ENCODE measurements around the gene NOSIP. TPM values are rescaled to one million over a fixed set of nuclear protein-coding genes. Genes with fewer than 3 reads are reported as not detected.

NOSIP gene
- total RNA-seq, 2 donors from 2014 or later = 39.0 to 62.3 TPM

DNA sequence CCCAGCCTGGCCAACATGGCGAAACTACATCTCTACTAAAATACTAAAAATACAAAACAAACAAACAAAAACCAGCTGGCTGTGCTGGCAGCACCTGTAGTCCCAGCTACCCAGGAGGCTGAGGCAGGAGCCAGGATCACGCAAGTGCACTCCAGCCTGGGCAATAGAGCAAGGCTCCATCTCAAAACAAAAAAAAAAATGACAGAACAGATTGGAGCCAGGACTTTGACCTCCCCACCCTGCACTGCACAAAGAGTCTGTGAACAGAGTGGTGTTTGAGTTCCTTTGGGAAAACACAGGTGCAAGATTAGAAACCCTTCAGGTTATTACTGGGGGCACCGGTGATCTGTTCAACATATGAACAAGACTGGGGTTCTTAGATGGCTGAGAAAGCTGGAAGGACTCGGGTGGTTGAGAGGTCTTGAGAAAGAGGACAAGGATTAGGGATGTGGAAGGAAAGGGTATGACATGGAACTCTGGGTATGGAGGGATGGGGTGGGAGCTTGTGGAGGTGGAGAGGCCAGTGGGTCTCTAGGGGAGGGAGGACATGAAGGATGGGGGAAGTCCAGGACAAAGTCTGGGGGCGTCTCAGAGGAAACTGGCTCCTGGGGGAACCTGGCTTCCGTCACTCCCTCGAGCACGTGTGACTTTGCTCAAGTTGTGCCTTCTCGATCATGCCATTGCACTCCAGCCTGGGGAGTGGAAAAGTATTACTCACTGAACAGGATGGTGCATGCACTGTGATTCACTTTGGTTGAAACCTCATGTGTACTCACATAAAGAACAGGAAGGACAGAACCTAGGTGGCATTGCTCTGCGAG is 26.7 kb downstream of the NOSIP start:
- H3K4me3 ChIP-seq = no peak overlapping the region
- no peak for DNase-seq (ENCODE audit: low spot score)
- no peaks in the 10 kb centered on the region for H3K27me3 ChIP-seq
- H3K36me3 ChIP-seq = peaks cover 38% of the 10 kb centered on the region
- TF ChIP-seq, protein P1, sequence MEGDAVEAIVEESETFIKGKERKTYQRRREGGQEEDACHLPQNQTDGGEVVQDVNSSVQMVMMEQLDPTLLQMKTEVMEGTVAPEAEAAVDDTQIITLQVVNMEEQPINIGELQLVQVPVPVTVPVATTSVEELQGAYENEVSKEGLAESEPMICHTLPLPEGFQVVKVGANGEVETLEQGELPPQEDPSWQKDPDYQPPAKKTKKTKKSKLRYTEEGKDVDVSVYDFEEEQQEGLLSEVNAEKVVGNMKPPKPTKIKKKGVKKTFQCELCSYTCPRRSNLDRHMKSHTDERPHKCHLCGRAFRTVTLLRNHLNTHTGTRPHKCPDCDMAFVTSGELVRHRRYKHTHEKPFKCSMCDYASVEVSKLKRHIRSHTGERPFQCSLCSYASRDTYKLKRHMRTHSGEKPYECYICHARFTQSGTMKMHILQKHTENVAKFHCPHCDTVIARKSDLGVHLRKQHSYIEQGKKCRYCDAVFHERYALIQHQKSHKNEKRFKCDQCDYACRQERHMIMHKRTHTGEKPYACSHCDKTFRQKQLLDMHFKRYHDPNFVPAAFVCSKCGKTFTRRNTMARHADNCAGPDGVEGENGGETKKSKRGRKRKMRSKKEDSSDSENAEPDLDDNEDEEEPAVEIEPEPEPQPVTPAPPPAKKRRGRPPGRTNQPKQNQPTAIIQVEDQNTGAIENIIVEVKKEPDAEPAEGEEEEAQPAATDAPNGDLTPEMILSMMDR (IDR thresholded peaks at IDR 0.05) = no peak
- H3K9me3 ChIP-seq = no peaks in the 10 kb centered on the region
- peaks cover 0 to 6% of the 10 kb centered on the region in 2 donors for H3K4me1 ChIP-seq
- H3K27ac ChIP-seq = no peak overlapping the region

DNA sequence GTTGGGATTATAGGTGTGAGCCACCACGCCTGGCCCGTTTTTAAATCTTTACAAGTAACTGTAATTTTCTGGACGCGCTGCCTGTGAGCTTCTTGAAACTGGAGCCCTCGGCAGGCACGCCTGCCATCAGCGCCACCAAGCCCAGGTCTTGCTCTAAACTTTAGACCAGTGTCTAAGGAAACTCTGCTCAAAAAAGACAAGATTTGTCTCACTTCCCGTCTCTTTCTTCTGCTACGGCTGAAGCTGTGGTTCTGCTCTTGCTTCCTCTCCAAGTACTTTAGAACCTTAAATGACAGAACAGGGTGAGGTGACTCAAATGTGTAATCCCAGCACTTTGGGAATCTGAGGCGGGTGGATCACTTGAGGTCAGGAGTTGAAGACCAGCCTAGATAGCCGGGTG is 27.6 kb downstream of the NOSIP start:
- H3K4me3 ChIP-seq = no peak overlapping the region
- H3K36me3 ChIP-seq = peaks cover 29% of the 10 kb centered on the region
- H3K4me1 ChIP-seq = peaks cover 0 to 6% of the 10 kb centered on the region in 2 donors
- H3K27ac ChIP-seq = no peak overlapping the region
- TF ChIP-seq, protein P1 (IDR thresholded peaks at IDR 0.05) = no peak
- H3K27me3 ChIP-seq = no peaks in the 10 kb centered on the region
- H3K9me3 ChIP-seq = no peaks in the 10 kb centered on the region
- DNase-seq (ENCODE audit: low spot score) = no peak

DNA sequence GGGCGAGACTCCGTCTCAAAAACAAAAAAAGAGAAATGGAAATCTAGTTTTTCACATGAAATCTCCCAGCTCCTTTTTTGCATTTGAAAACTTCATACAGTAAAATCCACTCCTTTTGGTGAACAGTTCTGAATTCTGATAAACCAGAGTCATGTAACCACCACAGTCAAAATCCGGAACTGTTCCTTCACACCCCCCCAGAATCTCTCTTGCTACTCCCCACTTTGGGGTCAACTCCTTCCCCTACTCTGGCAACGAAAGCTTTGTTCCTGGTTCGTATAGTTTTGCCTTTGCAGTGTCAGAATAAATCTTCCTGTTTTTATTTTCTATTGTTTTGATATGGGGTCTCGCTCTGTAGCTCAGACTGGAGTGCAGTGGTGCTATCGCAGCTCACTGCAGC is 28.8 kb downstream of the NOSIP start:
- peaks cover 0 to 12% of the 10 kb centered on the region in 2 donors for H3K4me1 ChIP-seq

DNA sequence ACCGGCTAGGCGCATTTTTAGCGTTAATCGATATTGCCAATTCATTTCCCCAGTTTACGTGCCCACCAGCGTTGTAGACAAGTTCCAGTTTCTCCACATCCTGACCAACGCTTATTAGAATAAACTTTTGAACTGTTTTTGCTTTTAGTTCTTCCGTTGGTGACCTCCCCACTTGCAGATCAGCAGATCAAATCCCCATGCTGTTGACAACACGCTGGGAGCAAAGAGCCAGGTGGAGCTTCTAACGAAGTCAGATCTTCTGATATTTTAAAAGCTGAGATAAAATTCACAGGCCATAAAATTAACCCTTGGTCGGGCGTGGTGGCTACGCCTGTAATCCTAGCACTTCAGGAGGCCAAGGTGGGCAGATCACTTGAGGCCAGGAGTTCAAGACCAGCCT is 31.3 kb downstream of the NOSIP start:
- no peaks in the 10 kb centered on the region for H3K27me3 ChIP-seq
- no peaks in the 10 kb centered on the region for H3K36me3 ChIP-seq
- no peak overlapping the region for H3K27ac ChIP-seq
- TF ChIP-seq, protein P1 (IDR thresholded peaks at IDR 0.05) = no peak
- no peak for DNase-seq (ENCODE audit: low spot score)
- H3K9me3 ChIP-seq = no peaks in the 10 kb centered on the region
- H3K4me3 ChIP-seq = no peak overlapping the region
- H3K4me1 ChIP-seq = peaks cover 0 to 6% of the 10 kb centered on the region in 2 donors

More for the DNA sequence above, 28.8 kb downstream of the NOSIP start:
- TF ChIP-seq, protein P1 (IDR thresholded peaks at IDR 0.05) = no peak
- H3K9me3 ChIP-seq = no peaks in the 10 kb centered on the region
- H3K4me3 ChIP-seq = no peak overlapping the region
- H3K27ac ChIP-seq = no peak overlapping the region
- peaks cover 17% of the 10 kb centered on the region for H3K36me3 ChIP-seq
- DNase-seq (ENCODE audit: low spot score) = no peak
- no peaks in the 10 kb centered on the region for H3K27me3 ChIP-seq

DNA sequence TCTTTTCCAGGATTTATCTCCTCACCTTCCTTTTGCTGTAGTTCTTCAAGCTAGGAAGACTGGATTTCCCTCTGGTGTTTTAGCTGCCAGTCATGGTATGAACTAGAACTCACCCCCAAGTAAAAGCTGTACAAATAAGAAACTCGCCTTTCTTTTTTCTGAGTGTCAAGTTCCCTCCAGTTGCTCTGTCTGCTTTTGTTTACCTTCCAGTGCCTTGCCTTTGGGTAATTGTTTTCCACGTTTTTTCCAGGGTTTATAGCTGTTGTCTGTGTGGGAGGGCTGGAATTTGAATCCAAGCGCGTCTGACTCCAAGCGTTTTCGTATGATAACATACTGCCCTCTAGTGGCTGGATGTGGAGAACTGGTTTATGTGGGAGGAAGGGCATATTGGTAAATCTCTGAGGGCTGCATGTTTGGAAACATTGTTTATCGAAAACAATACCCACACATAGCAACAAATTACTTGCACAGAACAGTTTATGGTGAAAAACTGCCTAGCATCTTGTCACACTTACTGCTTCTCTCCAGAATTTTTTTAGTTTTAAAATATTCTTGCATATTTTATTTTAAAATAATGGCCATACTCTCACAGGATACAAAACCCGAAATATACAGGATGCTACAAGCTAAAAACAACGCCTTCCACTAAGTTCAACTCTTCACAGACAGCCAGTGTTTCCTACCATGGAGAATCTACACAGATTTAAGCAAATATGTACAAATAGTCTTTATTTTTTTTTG is 33.4 kb downstream of the NOSIP start:
- no peak overlapping the region for H3K4me3 ChIP-seq

More for the DNA sequence above, 33.4 kb downstream of the NOSIP start:
- peak; percentile 78 for DNase-seq (ENCODE audit: low spot score)
- Histone ChIP-seq H3K9me3 (no peaks in the 10 kb centered on the region), H3K27ac (no peak overlapping the region), H3K27me3 (no peaks in the 10 kb centered on the region), H3K36me3 (no peaks in the 10 kb centered on the region), H3K4me1 (peaks cover 0 to 6% of the 10 kb centered on the region in 2 donors)
- TF ChIP-seq, protein P1 (IDR thresholded peaks at IDR 0.05) = peak; percentile 71 to 91

Data from right atrium auricular region (tissue), 2 donors.